Measurements from ENCODE around the gene EPHA6. TPM values are rescaled to one million over a fixed set of nuclear protein-coding genes. Genes with fewer than 3 reads are reported as not detected.

Gene EPHA6
- total and polyA plus RNA-seq, 9 of the 15 experiments (the other 6 are each of a cell fraction or from before 2014, with no cell fraction given), result not detected

GRCh38 chr3:97257942-97258697 is 443.7 kb downstream of the EPHA6 start:
- TF ChIP-seq FOXP1 (CRISPR knock-in tag; IDR thresholded peaks at IDR 0.05), result no peak
- TF ChIP-seq ZFP91 (CRISPR knock-in tag; IDR thresholded peaks at IDR 0.05), result no peak
- no peak for TF ChIP-seq KLF13 (tag; IDR thresholded peaks at IDR 0.05; ENCODE audit: borderline replicate concordance, low read depth)
- no peak for TF ChIP-seq PHB2 (IDR thresholded peaks at IDR 0.05; ENCODE audit: low read depth)
- TF ChIP-seq AFF1 (IDR thresholded peaks at IDR 0.05; ENCODE audit: low read depth in 1 of 2, partially characterized antibody in 2 of 2), result no peak
- no peak for TF ChIP-seq MXD1 (CRISPR knock-in tag; IDR thresholded peaks at IDR 0.05; ENCODE audit: borderline replicate concordance, poor library complexity, severe bottlenecking)
- no peak for TF ChIP-seq ZNF146 (CRISPR knock-in tag; IDR thresholded peaks at IDR 0.05; ENCODE audit: unreplicated experiment)
- no peak for TF ChIP-seq MAFK (IDR thresholded peaks at IDR 0.05; ENCODE audit: low read length)
- in situ Hi-C loops (cut with MboI) (no loop called here), intact Hi-C loops (cut with micrococcal nuclease) (no loop called here)
- FAIRE-seq (no peak), ATAC-seq (no peak), DNase-seq (ENCODE audit: extremely low read depth in 1 of 4, low spot score in 3 of 4) (no peak)
- Histone ChIP-seq H3K9ac (ENCODE audit: insufficient read depth in 1 of 2, low read depth in 2 of 2, low read length in 2 of 2) (no peak overlapping the region), H3K27me3 (ENCODE audit: control insufficient read depth in 2 of 2, insufficient read depth in 2 of 2, low read length in 2 of 2) (no peaks in the 10 kb centered on the region), H3K4me2 (ENCODE audit: insufficient read depth, low read length) (no peak overlapping the region), H3K27ac (ENCODE audit: extremely low read depth, low read depth, low read length) (no peak overlapping the region), H3K4me1 (replicated peaks in 1 of 2; ENCODE audit: control insufficient read depth in 2 of 2, insufficient read depth in 2 of 2, low read length in 2 of 2) (no peaks in the 10 kb centered on the region), H3K4me3 (no peak overlapping the region), H4K20me1 (replicated peaks; ENCODE audit: control insufficient read depth, insufficient read depth, low read length) (no peaks in the 10 kb centered on the region), H3K79me2 (ENCODE audit: control insufficient read depth, insufficient read depth, low read length) (no peaks in the 10 kb centered on the region), H3K36me3 (ENCODE audit: control insufficient read depth, insufficient read depth, low read length) (no peaks in the 10 kb centered on the region), H3K9me3 (replicated peaks; ENCODE audit: control insufficient read depth, insufficient read depth, low read depth, low read length) (no peaks in the 10 kb centered on the region), H2AFZ (ENCODE audit: low read depth, low read length) (no peak overlapping the region), H3K9me1 (ENCODE audit: control insufficient read depth, insufficient read depth, low read length) (no peaks in the 10 kb centered on the region)
- 0% methylated on average over 1 of the region's 1 CpG for WGBS (ENCODE audit: insufficient coverage, low coverage, missing lambda C conversion rate)
- ChIA-PET CTCF (ENCODE audit: low intra/inter-chr PET ratio) (no interaction called here), POLR2A (no interaction called here)
- BruUV-seq (replicated peaks), result no TSS peak

All from K562 (cell line).